ENCODE data around the gene RNF157. TPM values are rescaled to one million over a fixed set of nuclear protein-coding genes. Genes with fewer than 3 reads are reported as not detected.

RNF157 gene
- total and polyA plus RNA-seq, 10 of the 15 experiments (the other 5 are each of a cell fraction or from before 2014, with no cell fraction given) = 1.4 to 15.9 (median 9.6) TPM

DNA sequence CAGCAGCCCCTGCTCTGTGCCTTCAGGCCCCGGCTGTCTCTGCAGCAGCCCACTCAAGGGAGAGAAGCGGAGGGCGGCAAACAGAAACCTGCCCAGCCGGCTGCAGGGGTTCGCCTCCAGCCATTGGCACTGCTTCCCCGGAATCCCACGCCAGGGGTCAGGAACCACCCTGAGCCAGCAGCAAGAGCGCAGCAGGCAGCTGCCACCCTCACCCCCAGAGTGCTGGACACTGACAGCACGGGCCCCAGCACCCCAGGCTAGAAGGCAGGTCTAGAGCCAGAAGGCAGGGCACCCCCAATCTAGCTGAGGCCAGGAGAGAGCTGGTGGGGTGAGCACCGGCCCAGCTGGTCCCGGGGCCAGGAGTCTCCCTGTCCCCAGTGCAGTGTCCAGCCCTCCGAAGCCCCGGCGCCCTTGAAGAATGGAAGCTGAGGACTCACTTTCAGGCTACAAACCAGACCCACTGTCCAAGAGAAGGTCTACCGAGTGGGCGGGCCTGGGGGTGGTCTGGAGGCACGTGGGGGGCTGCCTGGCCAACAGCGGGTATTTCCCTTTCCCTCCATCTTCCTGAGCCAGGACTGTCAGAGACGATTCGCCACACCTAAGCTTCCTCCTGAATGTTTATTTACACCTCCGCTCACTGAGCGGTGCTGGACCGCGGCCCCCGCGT is 33.3 kb upstream of the RNF157 start:
- ChIA-PET CTCF (interaction anchor here (0.9 to 10.6 kb wide), 11 partner anchors 9 to 259 kb away, joined by 3 to 160 read pairs (median 3); no protein-coding TSS in a partner anchor), POLR2A (interaction anchor here (0.6 to 17.9 kb wide), 7 partner anchors 11 to 369 kb away, joined by 3 to 427 read pairs (median 5); partner anchors contain the start of genes MRPL38, RNF157 and UBALD2), RAD21 (ENCODE audit: unreplicated experiment) (interaction anchor here (1.0 to 18.5 kb wide), 6 partner anchors 10 to 150 kb away, joined by 3 to 419 read pairs (median 60); partner anchors contain the start of gene UBALD2), SMC1A (ENCODE audit: uncharacterized antibody, unreplicated experiment) (interaction anchor here (0.7 to 10.2 kb wide), 10 partner anchors 12 to 153 kb away, joined by 3 to 152 read pairs (median 8); partner anchors contain the start of gene UBALD2)
- peaks cover 46% of the 10 kb centered on the region for H3K4me1 ChIP-seq (ENCODE audit: control insufficient read depth, insufficient read depth, low read length)
- peaks cover 37% of the 10 kb centered on the region for H3K79me2 ChIP-seq (ENCODE audit: control insufficient read depth, insufficient read depth, low read length)
- TF ChIP-seq, protein P1, sequence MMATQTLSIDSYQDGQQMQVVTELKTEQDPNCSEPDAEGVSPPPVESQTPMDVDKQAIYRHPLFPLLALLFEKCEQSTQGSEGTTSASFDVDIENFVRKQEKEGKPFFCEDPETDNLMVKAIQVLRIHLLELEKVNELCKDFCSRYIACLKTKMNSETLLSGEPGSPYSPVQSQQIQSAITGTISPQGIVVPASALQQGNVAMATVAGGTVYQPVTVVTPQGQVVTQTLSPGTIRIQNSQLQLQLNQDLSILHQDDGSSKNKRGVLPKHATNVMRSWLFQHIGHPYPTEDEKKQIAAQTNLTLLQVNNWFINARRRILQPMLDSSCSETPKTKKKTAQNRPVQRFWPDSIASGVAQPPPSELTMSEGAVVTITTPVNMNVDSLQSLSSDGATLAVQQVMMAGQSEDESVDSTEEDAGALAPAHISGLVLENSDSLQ (IDR thresholded peaks at IDR 0.05) = no peak
- TF ChIP-seq CREM (IDR thresholded peaks at IDR 0.05; ENCODE audit: low read depth) (no peak), FOXM1 (IDR thresholded peaks at IDR 0.05; ENCODE audit: low read depth, low read length) (no peak), NR2C1 (IDR thresholded peaks at IDR 0.05) (no peak), RAD51 (IDR thresholded peaks at IDR 0.05) (no peak), POLR2A (IDR thresholded peaks at IDR 0.05; ENCODE audit: low read depth, low read length) (peak; percentile 62), HDAC6 (IDR thresholded peaks at IDR 0.05; ENCODE audit: unreplicated experiment) (peak; percentile 7), TCF7 (IDR thresholded peaks at IDR 0.05; ENCODE audit: borderline replicate concordance) (no peak), POLR2AphosphoS5 (IDR thresholded peaks at IDR 0.05; ENCODE audit: low read length) (peak; percentile 13; the same call in 1 of the 2 replicates)
- TF ChIP-seq, protein P2, sequence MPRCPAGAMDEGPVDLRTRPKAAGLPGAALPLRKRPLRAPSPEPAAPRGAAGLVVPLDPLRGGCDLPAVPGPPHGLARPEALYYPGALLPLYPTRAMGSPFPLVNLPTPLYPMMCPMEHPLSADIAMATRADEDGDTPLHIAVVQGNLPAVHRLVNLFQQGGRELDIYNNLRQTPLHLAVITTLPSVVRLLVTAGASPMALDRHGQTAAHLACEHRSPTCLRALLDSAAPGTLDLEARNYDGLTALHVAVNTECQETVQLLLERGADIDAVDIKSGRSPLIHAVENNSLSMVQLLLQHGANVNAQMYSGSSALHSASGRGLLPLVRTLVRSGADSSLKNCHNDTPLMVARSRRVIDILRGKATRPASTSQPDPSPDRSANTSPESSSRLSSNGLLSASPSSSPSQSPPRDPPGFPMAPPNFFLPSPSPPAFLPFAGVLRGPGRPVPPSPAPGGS (IDR thresholded peaks at IDR 0.05; ENCODE audit: borderline replicate concordance, insufficient read depth, low read depth, low read length, poor library complexity, severe bottlenecking) = no peak
- TF ChIP-seq, protein P3, sequence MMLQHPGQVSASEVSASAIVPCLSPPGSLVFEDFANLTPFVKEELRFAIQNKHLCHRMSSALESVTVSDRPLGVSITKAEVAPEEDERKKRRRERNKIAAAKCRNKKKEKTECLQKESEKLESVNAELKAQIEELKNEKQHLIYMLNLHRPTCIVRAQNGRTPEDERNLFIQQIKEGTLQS (IDR thresholded peaks at IDR 0.05; ENCODE audit: borderline replicate concordance, extremely low read depth, low read depth, low read length) = no peak
- TF ChIP-seq, protein P4, sequence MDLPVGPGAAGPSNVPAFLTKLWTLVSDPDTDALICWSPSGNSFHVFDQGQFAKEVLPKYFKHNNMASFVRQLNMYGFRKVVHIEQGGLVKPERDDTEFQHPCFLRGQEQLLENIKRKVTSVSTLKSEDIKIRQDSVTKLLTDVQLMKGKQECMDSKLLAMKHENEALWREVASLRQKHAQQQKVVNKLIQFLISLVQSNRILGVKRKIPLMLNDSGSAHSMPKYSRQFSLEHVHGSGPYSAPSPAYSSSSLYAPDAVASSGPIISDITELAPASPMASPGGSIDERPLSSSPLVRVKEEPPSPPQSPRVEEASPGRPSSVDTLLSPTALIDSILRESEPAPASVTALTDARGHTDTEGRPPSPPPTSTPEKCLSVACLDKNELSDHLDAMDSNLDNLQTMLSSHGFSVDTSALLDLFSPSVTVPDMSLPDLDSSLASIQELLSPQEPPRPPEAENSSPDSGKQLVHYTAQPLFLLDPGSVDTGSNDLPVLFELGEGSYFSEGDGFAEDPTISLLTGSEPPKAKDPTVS (IDR thresholded peaks at IDR 0.05; ENCODE audit: low read depth, low read length) = no peak
- TF ChIP-seq, protein P5, sequence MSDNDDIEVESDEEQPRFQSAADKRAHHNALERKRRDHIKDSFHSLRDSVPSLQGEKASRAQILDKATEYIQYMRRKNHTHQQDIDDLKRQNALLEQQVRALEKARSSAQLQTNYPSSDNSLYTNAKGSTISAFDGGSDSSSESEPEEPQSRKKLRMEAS (IDR thresholded peaks at IDR 0.05; ENCODE audit: low read depth, low read length) = no peak
- H3K4me3 ChIP-seq = 0 out of 2 replicates have a peak overlapping the region, but pooled peaks have one; percentile 58
- in situ Hi-C loops (cut with MboI) (loop anchor here (25.0 kb wide), 2 partner anchors 1189 to 1889 kb away; partner anchors contain the start of gene SYNGR2), intact Hi-C loops (cut with micrococcal nuclease; ENCODE audit: unreplicated experiment) (no loop called here)
- H3K27me3 ChIP-seq (replicated peaks in 1 of 2; ENCODE audit: control insufficient read depth in 2 of 2, insufficient read depth in 2 of 2, low read length in 1 of 2) = no peaks in the 10 kb centered on the region
- H2AFZ ChIP-seq (ENCODE audit: control insufficient read depth, low read depth, low read length) = no peak overlapping the region
- WGBS (ENCODE audit: insufficient coverage, insufficient replicate concordance, low lambda C conversion rate, missing lambda C conversion rate) = 74% methylated on average over 26 of the region's 26 CpGs
- BruUV-seq (replicated peaks) = no TSS peak
- no peak for ATAC-seq
- H4K20me1 ChIP-seq (ENCODE audit: control insufficient read depth, insufficient read depth) = no peaks in the 10 kb centered on the region
- DNase-seq (ENCODE audit: low read depth, low spot score) = no peak
- H3K9ac ChIP-seq (ENCODE audit: control insufficient read depth, insufficient read depth, low read length) = peak overlapping the region; percentile 99
- FAIRE-seq = no peak
- H3K27ac ChIP-seq (ENCODE audit: control insufficient read depth, insufficient read depth) = peak overlapping the region; percentile 99
- no peaks in the 10 kb centered on the region; a peak in 1 of 4 replicates for H3K36me3 ChIP-seq (ENCODE audit: control insufficient read depth in 2 of 2, insufficient read depth in 2 of 2, low read length in 1 of 2)
- H3K9me3 ChIP-seq (replicated peaks; ENCODE audit: control insufficient read depth, insufficient read depth, low read length) = no peaks in the 10 kb centered on the region
- H3K4me2 ChIP-seq (ENCODE audit: control insufficient read depth, insufficient read depth) = peak overlapping the region; percentile 18; the same call in 1 of the 2 replicates

All from GM12878 (cell line).